PC-9 (cell line): Measurements from ENCODE around the gene SCAI.

ENCODE experiments used
- EZH2 ChIP-seq: fragments of 200-600 bp; sonication (generic); IDR thresholded peaks from 2 replicates; pipeline ENCODE4 v1.8.0; 2017; ENCODE audit warnings: antibody characterized with exemption, low read depth
- TF ChIP-seq, protein P1 (sequence below): fragments of 200-600 bp; sonication (generic); conservative IDR thresholded peaks from 2 replicates; pipeline ENCODE4 v1.6.1; 2017; ENCODE audit warnings: mixed run types, antibody characterized with exemption, mild to moderate bottlenecking, moderate library complexity

DNA sequence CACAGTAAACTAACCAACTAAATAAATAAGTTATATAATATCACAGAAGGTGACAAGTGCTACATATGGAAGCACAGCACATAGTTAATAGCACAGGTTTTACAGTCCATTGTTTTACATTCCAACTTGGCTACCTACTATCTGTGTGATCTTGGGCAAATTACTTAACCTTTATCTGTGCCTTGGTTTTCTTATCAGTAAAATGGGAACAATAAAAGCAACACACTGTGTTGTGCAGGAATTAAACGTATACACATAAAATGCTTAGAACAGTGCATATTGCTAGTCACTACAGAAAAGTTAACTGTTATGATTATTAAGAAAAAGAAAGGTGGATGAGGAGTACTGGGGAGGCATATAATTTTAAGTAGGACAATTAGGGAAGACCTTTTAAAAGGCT is 159.6 kb downstream of the SCAI start:
- TF ChIP-seq EZH2: no peak
- TF ChIP-seq, protein P1, sequence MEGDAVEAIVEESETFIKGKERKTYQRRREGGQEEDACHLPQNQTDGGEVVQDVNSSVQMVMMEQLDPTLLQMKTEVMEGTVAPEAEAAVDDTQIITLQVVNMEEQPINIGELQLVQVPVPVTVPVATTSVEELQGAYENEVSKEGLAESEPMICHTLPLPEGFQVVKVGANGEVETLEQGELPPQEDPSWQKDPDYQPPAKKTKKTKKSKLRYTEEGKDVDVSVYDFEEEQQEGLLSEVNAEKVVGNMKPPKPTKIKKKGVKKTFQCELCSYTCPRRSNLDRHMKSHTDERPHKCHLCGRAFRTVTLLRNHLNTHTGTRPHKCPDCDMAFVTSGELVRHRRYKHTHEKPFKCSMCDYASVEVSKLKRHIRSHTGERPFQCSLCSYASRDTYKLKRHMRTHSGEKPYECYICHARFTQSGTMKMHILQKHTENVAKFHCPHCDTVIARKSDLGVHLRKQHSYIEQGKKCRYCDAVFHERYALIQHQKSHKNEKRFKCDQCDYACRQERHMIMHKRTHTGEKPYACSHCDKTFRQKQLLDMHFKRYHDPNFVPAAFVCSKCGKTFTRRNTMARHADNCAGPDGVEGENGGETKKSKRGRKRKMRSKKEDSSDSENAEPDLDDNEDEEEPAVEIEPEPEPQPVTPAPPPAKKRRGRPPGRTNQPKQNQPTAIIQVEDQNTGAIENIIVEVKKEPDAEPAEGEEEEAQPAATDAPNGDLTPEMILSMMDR: no peak
